GM19099 (cell line): ENCODE measurements around the gene RETREG1.

ENCODE experiments used
- POLR2A ChIP-seq: IDR thresholded peaks from 3 replicates; pipeline ENCODE4 v1.6.1; 2011; ENCODE audit warnings: low read depth; ENCODE audit not compliant: insufficient read length; ENCODE audit errors: extremely low read depth

Gene RETREG1

DNA sequence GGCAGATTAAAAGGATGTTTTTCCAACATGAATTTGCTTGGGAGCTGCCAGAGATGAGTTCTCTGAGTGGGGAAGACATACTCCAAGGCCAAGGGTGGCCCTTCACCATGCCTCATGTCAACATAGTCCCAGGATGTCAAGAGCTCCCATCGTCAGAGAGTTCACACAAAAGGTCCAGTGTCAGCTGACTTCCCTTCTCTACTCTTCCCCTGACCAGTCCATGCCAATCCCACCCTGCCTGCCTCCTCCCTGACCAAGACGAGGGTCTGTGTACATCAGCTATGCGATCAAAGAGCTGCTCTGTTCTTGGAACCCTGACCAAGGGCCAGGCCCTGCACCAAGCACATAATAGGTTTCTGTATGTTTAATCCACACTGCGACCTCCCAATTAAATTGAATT, 80.0 kb downstream of the RETREG1 start:
- TF ChIP-seq POLR2A: no peak

DNA sequence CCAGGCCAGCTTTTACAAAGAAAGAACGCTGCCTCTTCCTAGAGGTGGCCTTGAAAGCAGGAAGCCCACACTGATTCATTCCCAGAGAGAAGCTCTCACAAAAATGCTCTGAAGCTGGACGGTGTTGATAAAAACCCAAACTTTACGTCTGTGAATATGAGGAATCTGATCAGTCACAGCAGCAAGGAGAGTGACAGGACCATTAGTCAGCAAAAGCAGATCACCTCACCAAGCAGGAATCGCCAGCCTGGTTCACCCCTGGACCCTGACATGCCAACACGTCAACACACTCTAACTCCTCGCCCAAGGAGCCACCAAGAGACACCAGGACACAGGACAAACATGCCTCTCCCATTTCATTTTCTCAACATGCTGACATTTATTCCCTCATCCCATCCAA, 80.6 kb downstream of the RETREG1 start:
- TF ChIP-seq POLR2A: no peak

DNA sequence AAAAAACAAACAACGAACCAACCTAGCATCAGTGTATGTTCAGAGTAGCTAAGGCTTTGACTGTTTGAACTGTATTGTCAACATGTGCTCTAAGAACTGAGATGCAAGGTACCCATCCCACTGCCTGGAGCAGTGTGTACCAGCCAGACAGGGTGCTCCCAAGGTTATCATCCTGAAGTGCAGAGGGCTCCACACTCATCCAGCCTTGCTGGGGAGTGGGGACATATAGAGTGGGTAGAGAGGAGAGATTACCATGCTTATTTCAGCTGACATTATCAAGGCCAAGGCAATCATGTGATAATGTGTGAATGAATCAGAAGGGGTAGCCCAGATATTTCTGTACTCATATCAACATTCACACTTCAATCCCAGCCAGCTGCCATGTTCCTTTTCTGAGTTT, 82.5 kb downstream of the RETREG1 start:
- TF ChIP-seq POLR2A: no peak

DNA sequence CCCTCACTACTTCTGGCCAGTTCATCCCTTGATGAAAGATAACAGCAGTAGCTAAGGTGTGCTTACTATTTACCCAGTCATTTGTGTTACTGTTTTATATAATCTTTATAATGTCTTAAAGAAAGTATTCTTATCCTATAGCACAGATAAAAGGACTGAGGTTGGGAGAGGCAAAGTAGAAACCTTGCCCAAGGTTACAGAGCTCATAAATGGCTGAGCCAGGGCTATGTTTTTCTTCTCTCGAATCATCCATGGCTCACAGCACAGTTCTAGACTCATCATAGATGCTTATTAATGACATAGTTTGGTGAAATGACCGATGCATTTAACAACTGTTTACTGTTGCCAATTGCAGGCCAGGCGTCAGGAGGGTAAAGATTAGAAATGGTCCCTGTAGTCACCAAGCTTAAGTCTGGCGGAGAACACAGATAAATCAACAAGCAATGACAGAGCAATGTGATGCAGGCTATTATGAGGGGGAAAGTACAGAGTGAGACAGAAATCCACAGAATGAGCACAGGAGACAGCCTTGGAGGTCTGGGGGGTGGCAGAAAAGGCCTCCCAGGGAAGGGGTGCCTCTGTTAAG, 85.6 kb downstream of the RETREG1 start:
- no peak for TF ChIP-seq POLR2A

DNA sequence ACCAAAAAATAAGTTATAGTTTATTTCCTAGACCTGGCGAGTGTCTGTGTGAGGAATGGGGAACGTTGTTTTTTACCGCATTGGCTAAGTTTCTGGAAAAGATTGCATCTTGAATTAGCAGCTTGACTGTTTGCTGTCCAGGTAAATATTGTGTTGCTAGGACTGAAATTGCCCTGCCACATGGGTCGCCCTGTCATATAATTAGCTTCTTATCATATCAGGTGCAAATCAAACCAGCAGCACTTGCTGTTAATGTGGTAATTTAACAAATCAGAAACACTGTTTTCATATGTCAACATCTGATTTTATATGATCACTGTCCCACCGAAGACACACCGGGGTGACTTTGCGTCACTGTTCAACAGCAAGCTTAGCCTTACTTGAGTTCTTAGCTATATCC, 87.5 kb downstream of the RETREG1 start:
- TF ChIP-seq POLR2A: no peak

DNA sequence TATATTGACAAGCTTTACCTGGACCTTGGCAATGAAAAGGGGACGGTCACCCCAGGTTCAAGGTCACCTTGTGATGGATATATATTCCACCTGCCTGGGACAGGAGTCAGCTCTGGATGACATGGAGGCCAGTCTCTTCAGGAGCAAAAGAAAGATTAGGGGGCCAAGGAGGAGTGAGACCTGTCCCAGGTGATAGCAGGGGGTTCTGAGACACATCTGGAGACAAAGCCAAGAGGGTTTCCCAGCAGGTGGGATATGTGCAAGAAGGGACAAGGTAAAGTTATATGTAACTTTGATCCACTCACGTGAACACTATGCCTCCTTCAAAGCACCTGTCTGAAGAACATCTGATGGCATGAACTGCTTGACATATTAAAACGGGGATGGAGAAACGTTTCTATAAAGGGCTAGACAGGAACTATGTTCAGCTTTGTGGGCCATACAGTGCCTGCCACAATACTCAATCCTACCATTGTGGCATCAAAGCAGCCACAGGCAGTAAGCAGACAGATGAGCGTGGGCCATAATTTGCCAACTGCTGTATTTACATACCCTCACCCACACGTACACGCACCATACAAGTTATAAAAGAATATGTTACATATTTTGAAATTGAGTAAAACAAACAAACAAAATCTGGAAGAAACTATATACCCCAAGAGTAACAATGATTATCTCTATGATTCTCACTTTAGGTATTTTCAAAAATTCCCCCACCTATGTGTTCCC, 88.3 kb downstream of the RETREG1 start:
- no peak for TF ChIP-seq POLR2A

DNA sequence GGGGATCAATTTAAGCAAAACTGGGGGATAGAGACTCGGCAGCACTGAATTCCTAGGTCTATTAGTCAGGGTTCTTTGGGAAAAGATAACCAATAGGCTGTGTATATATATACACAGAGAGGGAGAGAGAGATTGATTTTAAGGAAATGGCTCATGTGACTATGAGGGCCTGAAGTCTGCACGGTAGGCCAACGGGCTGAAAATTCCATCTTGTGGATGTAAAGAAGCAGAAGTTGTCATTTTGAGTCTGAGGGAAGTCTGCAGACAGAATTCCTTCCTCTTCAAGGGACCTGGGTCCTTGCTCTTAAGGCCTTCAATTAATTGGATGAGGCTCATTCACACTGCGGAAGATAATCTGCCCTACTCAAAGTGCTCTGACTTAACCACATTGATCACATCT, 91.1 kb downstream of the RETREG1 start:
- TF ChIP-seq POLR2A: no peak

DNA sequence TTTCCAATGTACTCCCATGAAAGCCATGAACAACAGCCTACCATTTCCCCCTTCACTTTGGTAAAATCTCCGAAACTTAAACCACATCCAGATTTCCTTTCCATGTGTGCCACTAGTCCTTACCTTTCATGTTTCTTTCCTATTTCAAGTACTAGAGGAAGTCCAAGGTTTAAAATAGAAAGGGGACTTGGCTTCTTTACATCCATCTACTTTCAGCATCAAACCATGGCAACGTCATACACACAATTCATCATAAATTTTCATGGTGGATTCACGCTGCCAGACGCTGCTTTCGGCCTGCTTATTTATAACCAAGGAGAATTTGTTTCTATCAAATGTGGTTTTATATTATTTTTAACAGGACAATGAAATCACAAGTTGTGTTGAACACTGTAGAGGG, 92.5 kb downstream of the RETREG1 start:
- TF ChIP-seq POLR2A: no peak

DNA sequence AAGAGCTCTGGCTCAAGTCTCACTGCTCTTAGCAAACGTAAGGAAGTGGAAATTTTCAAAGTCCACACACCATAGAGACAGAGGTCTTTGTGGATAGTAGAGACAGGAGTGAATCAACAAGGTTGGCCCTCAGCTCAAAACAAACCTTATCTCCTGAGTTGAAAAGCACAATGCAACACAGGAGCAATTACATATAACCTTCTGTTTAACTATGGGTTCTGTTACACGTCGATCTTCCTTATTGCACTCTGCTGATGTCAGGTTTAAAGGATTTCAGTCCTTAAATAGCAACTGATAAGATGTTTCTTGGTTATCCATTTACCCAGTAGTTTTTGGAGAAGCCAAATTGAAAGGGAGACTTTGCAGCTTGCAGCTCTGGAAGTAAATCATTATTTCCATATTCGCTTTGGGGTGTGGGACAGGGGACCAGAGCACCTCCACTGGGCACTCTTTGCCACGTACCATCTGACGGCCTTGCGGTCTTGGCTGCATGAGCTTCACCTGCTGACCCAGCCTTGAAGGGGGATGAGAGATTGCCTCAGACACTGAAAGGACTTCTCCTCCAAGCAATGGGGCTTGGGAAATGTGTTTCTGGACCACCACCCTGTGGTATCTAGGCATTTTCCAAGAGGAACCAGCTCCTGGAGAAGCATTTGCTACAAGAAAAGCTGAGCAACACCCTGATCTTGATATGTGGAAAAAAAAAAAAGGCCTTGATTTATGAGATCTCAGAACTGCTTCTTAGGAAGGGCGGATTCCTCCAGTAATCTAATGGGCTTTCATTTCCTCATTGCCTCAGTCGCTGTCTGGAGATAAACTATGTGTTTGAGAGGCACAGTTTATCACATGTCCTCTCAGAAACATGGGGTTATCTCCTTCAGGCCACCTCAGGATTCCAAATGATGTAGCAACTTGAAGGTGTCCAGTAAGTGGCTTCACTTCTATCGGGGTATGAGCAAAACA, 95.0 kb downstream of the RETREG1 start:
- no peak for TF ChIP-seq POLR2A

DNA sequence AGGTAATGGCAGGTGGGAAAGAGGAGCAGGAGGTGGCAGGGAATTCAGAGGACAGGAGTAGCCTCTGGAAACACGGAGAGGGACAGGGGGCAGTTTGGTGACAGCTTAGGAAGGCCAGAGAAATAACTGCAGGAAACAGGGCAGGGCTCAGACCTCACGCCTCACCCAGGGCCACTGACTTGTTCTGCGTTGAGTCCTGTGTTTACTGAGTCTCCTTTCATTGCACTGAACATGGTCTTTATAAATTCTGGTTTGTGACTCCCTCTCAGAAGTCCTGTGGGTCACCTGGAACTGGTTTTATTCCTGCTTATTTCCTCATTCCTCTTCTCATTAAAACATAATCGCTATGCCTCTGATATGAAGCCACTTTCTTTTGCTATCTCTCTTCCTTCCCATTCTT, 96.0 kb downstream of the RETREG1 start:
- no peak for TF ChIP-seq POLR2A

DNA sequence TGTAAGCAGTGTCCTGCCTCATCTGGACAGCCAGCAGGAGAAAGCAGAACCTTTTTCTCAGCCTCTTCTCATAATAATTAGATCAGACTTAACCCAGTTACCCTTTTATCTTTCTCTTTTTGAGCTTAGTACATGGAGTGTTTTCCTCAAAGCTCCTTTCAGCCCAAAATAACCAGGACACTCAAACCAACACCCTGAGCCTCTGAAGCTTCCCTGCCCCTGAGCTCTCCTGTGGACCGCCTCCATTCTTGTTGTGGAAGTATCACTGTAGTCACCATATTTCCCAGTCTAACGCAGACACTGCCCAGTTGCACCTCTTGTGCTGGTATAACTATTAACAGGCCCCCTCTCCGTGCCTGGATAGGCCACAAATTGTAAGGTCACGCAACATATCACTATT, 97.4 kb downstream of the RETREG1 start:
- TF ChIP-seq POLR2A: no peak

DNA sequence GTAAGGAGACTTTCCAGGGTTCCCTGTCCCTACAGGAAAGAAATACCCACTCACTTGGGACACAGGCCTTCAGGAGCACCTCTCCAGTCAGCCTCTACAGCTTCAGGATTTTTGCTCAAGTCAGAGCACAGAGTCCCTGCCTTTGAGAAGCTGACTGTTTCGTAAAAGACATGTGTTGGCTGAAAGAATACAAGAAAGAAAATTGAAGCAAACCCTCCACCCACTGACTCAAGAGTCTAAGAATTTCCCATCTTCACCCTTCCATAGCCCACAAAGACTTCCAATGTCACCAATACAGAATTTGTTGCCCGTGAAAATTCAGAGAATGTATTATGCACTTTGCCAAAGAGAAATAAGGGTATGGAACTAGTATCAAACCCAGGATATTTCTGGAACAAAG, 98.2 kb downstream of the RETREG1 start:
- TF ChIP-seq POLR2A: no peak

DNA sequence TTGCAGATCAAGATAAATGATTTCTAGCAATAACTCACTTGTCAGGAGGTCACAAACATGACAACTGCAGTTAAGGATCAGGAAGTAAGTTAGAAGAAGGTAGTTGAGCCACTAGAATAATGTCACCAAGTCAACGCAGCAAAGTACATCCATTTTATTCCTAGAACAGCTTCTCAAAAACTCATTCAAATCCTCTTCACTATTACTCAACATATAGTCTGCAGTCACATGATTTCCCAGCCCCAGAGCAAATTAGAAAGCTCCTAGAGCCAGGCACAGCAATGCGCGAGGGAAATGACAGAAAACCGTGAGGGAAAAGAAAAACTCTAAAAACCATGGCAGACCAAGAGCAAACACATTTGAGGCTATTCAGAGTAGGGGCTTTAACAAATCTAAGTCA, 101.3 kb downstream of the RETREG1 start:
- TF ChIP-seq POLR2A: no peak

DNA sequence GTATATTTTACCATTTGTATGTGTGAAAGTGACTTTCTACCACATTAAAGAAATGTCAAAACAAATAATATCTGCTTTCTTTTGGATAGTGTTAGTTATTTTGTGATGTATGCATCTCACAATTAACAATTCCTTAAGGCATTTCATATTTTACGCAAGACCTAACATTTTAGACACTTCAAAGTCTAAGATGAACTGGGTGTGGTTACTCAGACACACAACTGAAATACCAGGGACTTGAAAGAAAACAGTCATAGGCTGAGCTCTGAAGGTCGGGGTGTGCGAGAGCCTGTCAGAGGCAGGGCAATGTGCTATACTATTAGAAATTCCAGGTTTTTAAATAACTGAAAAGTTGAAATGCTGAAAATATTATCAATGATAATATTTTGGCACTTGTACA, 106.7 kb downstream of the RETREG1 start:
- TF ChIP-seq POLR2A: no peak

DNA sequence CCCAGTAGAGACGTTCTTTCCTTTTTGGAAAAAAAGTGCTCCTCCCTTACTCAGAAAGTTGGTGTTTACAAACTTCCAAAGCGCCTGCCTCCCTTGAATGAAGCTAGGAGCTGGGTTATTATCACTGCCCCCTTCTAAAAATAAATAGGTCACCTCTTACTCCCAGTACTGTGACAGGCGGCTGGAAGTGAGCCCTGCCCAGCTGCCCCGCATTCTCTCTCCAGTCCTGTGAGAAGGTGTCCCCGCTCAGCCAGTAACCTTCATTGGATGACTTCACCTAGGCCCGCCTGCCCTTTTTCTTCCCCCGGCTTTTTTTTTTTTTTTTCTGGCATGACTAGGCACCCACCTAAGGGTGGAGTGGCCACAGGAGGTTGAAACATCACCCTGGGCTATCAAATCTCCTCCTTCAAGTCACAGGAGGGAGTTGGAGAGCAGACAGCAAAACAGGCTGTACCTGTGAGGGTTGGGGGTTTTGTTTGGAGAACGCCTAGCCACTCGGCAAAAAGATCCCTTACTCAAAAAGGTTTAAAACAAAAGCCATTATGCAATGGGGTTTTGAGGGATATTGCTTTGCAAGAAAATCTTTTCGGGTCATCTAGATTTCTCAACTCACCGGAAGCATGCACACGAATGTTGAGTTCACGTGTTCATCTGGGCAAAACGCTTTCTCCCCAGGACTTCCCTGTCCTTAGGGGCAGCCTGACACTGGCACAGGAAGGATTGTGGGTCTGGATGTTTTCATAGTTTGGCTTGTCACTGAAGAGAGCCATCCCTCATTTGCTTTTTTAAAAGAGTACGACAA, 107.9 kb downstream of the RETREG1 start:
- no peak for TF ChIP-seq POLR2A
